Lower leg skin (tissue), 3 donors: ENCODE results near the gene TUG1.

Experiments used
- CTCF ChIP-seq, 3 donors: fragments of 450-650 bp; IDR thresholded peaks; one replicate each; pipeline ENCODE4 v1.5.1; 2016; ENCODE audit warnings: antibody characterized with exemption in 3 of 3, mild to moderate bottlenecking in 3 of 3, moderate library complexity in 2 of 3
- POLR2A ChIP-seq, 2 donors: fragments of 450-650 bp; IDR thresholded peaks; one replicate each; pipeline ENCODE4 v1.6.1; 2016 to 2017; ENCODE audit warnings: antibody characterized with exemption in 2 of 2, mild to moderate bottlenecking in 1 of 2, moderate library complexity in 1 of 2

GRCh38 chr22:30943368-30943767, 25.7 kb upstream of the TUG1 start:
- TF ChIP-seq POLR2A (IDR thresholded peaks at IDR 0.05) = no peak
- TF ChIP-seq CTCF (IDR thresholded peaks at IDR 0.05) = no peak
